Measurements from ENCODE around the gene ALCAM. TPM values are rescaled to one million over a fixed set of nuclear protein-coding genes. Genes with fewer than 3 reads are reported as not detected.
"Not testable (repeated sequence)": the region's sequence is repeated elsewhere in the genome, so short reads cannot be mapped to it uniquely, and the experiment has no call there.

The ALCAM gene
- total and polyA plus RNA-seq, 4 donors = 35.4 to 154 (median 80.7) TPM

- not testable (repeated sequence) for H3K4me1 ChIP-seq (ENCODE audit: control insufficient read depth in 1 of 2, insufficient read depth in 2 of 2, low read length in 2 of 2); ATAC-seq (ENCODE audit: low FRiP score)
These were observed 23.1 kb downstream of the ALCAM start for GRCh38 chr3:105389759-105390158.

GRCh38 chr3:105392598-105392997, 25.9 kb downstream of the ALCAM start:
- H3K4me3 ChIP-seq (ENCODE audit: low read length in 2 of 2); H3K36me3 ChIP-seq (ENCODE audit: control insufficient read depth in 1 of 2, insufficient read depth in 2 of 2, low read length in 1 of 2); H3K9me3 ChIP-seq (ENCODE audit: control insufficient read depth, low read length); intact Hi-C loops (cut with DNase I); H3K27me3 ChIP-seq (ENCODE audit: control insufficient read depth in 1 of 2, insufficient read depth in 2 of 2, low read length in 1 of 2); ATAC-seq (ENCODE audit: low FRiP score); H3K27ac ChIP-seq (ENCODE audit: low read depth in 1 of 2, low read length in 2 of 2); DNase-seq; H3K4me1 ChIP-seq (ENCODE audit: control insufficient read depth in 1 of 2, insufficient read depth in 2 of 2, low read length in 2 of 2): not testable (repeated sequence)

More at GRCh38 chr3:105389759-105390158, 23.1 kb downstream of the ALCAM start:
- H3K27me3 ChIP-seq (ENCODE audit: control insufficient read depth in 1 of 2, insufficient read depth in 2 of 2, low read length in 1 of 2); H3K4me3 ChIP-seq (ENCODE audit: low read length in 2 of 2); intact Hi-C loops (cut with DNase I); DNase-seq; H3K9me3 ChIP-seq (ENCODE audit: control insufficient read depth, low read length); H3K27ac ChIP-seq (ENCODE audit: low read depth in 1 of 2, low read length in 2 of 2); H3K36me3 ChIP-seq (ENCODE audit: control insufficient read depth in 1 of 2, insufficient read depth in 2 of 2, low read length in 1 of 2): not testable (repeated sequence)
- 96 to 99% methylated on average over 1 of the region's 1 CpG for WGBS, 2 donors

- no peaks in the 10 kb centered on the region for H3K27me3 ChIP-seq (ENCODE audit: control insufficient read depth in 1 of 2, insufficient read depth in 2 of 2, low read length in 1 of 2)
- no peaks in the 10 kb centered on the region for H3K36me3 ChIP-seq (ENCODE audit: control insufficient read depth in 1 of 2, insufficient read depth in 2 of 2, low read length in 1 of 2)
- H3K9me3 ChIP-seq (ENCODE audit: control insufficient read depth, low read length) = no peaks in the 10 kb centered on the region
- no peak overlapping the region for H3K27ac ChIP-seq (ENCODE audit: low read depth in 1 of 2, low read length in 2 of 2)
- intact Hi-C loops (cut with DNase I) = no loop called here
- H3K4me1 ChIP-seq (ENCODE audit: control insufficient read depth in 1 of 2, insufficient read depth in 2 of 2, low read length in 2 of 2) = no peaks in the 10 kb centered on the region
- ATAC-seq (ENCODE audit: low FRiP score) (no peak), DNase-seq (no peak)
- WGBS, 2 donors = 90 to 93% methylated on average over 7 of the region's 7 CpGs
- H3K4me3 ChIP-seq (ENCODE audit: low read length in 2 of 2) = no peak overlapping the region
These were observed 27.5 kb downstream of the ALCAM start for GRCh38 chr3:105394177-105394576.

GRCh38 chr3:105397974-105398373, 31.3 kb downstream of the ALCAM start:
- H3K36me3 ChIP-seq (ENCODE audit: control insufficient read depth in 1 of 2, insufficient read depth in 2 of 2, low read length in 1 of 2) = no peaks in the 10 kb centered on the region
- no peaks in the 10 kb centered on the region for H3K9me3 ChIP-seq (ENCODE audit: control insufficient read depth, low read length)
- ATAC-seq (ENCODE audit: low FRiP score) (no peak), DNase-seq (no peak)
- H3K27ac ChIP-seq (ENCODE audit: low read depth in 1 of 2, low read length in 2 of 2) = no peak overlapping the region
- intact Hi-C loops (cut with DNase I) = no loop called here
- WGBS, 2 donors = 72 to 86% methylated on average over 1 of the region's 1 CpG
- no peaks in the 10 kb centered on the region for H3K4me1 ChIP-seq (ENCODE audit: control insufficient read depth in 1 of 2, insufficient read depth in 2 of 2, low read length in 2 of 2)
- H3K4me3 ChIP-seq (ENCODE audit: low read length in 2 of 2) = no peak overlapping the region
- H3K27me3 ChIP-seq (ENCODE audit: control insufficient read depth in 1 of 2, insufficient read depth in 2 of 2, low read length in 1 of 2) = no peaks in the 10 kb centered on the region

- no peaks in the 10 kb centered on the region for H3K4me1 ChIP-seq (ENCODE audit: control insufficient read depth in 1 of 2, insufficient read depth in 2 of 2, low read length in 2 of 2)
- no peak overlapping the region for H3K4me3 ChIP-seq (ENCODE audit: low read length in 2 of 2)
- no peak for DNase-seq
- no peak overlapping the region for H3K27ac ChIP-seq (ENCODE audit: low read depth in 1 of 2, low read length in 2 of 2)
- no peaks in the 10 kb centered on the region for H3K9me3 ChIP-seq (ENCODE audit: control insufficient read depth, low read length)
- intact Hi-C loops (cut with DNase I) = no loop called here
- H3K36me3 ChIP-seq (ENCODE audit: control insufficient read depth in 1 of 2, insufficient read depth in 2 of 2, low read length in 1 of 2) = no peaks in the 10 kb centered on the region
- no peak for ATAC-seq (ENCODE audit: low FRiP score)
- no peaks in the 10 kb centered on the region for H3K27me3 ChIP-seq (ENCODE audit: control insufficient read depth in 1 of 2, insufficient read depth in 2 of 2, low read length in 1 of 2)
These were observed 31.7 kb downstream of the ALCAM start for GRCh38 chr3:105398437-105398836.

- no peak for ATAC-seq (ENCODE audit: low FRiP score)
- H3K27me3 ChIP-seq (ENCODE audit: control insufficient read depth in 1 of 2, insufficient read depth in 2 of 2, low read length in 1 of 2) = no peaks in the 10 kb centered on the region
- intact Hi-C loops (cut with DNase I) = no loop called here
- H3K36me3 ChIP-seq (ENCODE audit: control insufficient read depth in 1 of 2, insufficient read depth in 2 of 2, low read length in 1 of 2) = no peaks in the 10 kb centered on the region
- H3K4me3 ChIP-seq (ENCODE audit: low read length in 2 of 2) = no peak overlapping the region
- DNase-seq = no peak
- no peak overlapping the region for H3K27ac ChIP-seq (ENCODE audit: low read depth in 1 of 2, low read length in 2 of 2)
- no peaks in the 10 kb centered on the region for H3K9me3 ChIP-seq (ENCODE audit: control insufficient read depth, low read length)
- no peaks in the 10 kb centered on the region for H3K4me1 ChIP-seq (ENCODE audit: control insufficient read depth in 1 of 2, insufficient read depth in 2 of 2, low read length in 2 of 2)
- 94 to 98% methylated on average over 1 of the region's 1 CpG for WGBS, 2 donors
These were observed 32.4 kb downstream of the ALCAM start for GRCh38 chr3:105399062-105399461.

- no peaks in the 10 kb centered on the region for H3K36me3 ChIP-seq (ENCODE audit: control insufficient read depth in 1 of 2, insufficient read depth in 2 of 2, low read length in 1 of 2)
- H3K4me3 ChIP-seq (ENCODE audit: low read length in 2 of 2) = no peak overlapping the region
- H3K9me3 ChIP-seq (ENCODE audit: control insufficient read depth, low read length) = no peaks in the 10 kb centered on the region
- no peaks in the 10 kb centered on the region for H3K4me1 ChIP-seq (ENCODE audit: control insufficient read depth in 1 of 2, insufficient read depth in 2 of 2, low read length in 2 of 2)
- no peak for ATAC-seq (ENCODE audit: low FRiP score)
- 67 to 79% methylated on average over 1 of the region's 1 CpG for WGBS, 2 donors
- no peaks in the 10 kb centered on the region for H3K27me3 ChIP-seq (ENCODE audit: control insufficient read depth in 1 of 2, insufficient read depth in 2 of 2, low read length in 1 of 2)
- intact Hi-C loops (cut with DNase I) = no loop called here
- DNase-seq = no peak
- no peak overlapping the region for H3K27ac ChIP-seq (ENCODE audit: low read depth in 1 of 2, low read length in 2 of 2)
These were observed 32.9 kb downstream of the ALCAM start for GRCh38 chr3:105399611-105400010.

- no peaks in the 10 kb centered on the region for H3K36me3 ChIP-seq (ENCODE audit: control insufficient read depth in 1 of 2, insufficient read depth in 2 of 2, low read length in 1 of 2)
These were observed 34.5 kb downstream of the ALCAM start for GRCh38 chr3:105401254-105401653.

GRCh38 chr3:105401691-105402149, 35.0 kb downstream of the ALCAM start:
- Histone ChIP-seq H3K27me3 (ENCODE audit: control insufficient read depth in 1 of 2, insufficient read depth in 2 of 2, low read length in 1 of 2) (no peaks in the 10 kb centered on the region), H3K36me3 (ENCODE audit: control insufficient read depth in 1 of 2, insufficient read depth in 2 of 2, low read length in 1 of 2) (no peaks in the 10 kb centered on the region), H3K27ac (ENCODE audit: low read depth in 1 of 2, low read length in 2 of 2) (no peak overlapping the region), H3K9me3 (ENCODE audit: control insufficient read depth, low read length) (no peaks in the 10 kb centered on the region), H3K4me3 (ENCODE audit: low read length in 2 of 2) (no peak overlapping the region), H3K4me1 (ENCODE audit: control insufficient read depth in 1 of 2, insufficient read depth in 2 of 2, low read length in 2 of 2) (no peaks in the 10 kb centered on the region)
- ATAC-seq (ENCODE audit: low FRiP score) (no peak), DNase-seq (no peak)
- WGBS, 2 donors = 75 to 77% methylated on average over 2 of the region's 2 CpGs
- intact Hi-C loops (cut with DNase I) = no loop called here

More at GRCh38 chr3:105401254-105401653, 34.5 kb downstream of the ALCAM start:
- H3K4me3 ChIP-seq (ENCODE audit: low read length in 2 of 2) = no peak overlapping the region
- intact Hi-C loops (cut with DNase I) = no loop called here
- WGBS, 2 donors = 97 to 99% methylated on average over 4 of the region's 4 CpGs
- H3K4me1 ChIP-seq (ENCODE audit: control insufficient read depth in 1 of 2, insufficient read depth in 2 of 2, low read length in 2 of 2) = no peaks in the 10 kb centered on the region
- ATAC-seq (ENCODE audit: low FRiP score) = no peak
- no peaks in the 10 kb centered on the region for H3K27me3 ChIP-seq (ENCODE audit: control insufficient read depth in 1 of 2, insufficient read depth in 2 of 2, low read length in 1 of 2)
- H3K27ac ChIP-seq (ENCODE audit: low read depth in 1 of 2, low read length in 2 of 2) = no peak overlapping the region
- DNase-seq = no peak
- H3K9me3 ChIP-seq (ENCODE audit: control insufficient read depth, low read length) = no peaks in the 10 kb centered on the region
